IMR-90 (cell line): ENCODE data around the gene SLC6A13.

Source experiments
- CTCF ChIP-seq: conservative IDR thresholded peaks from 2 replicates; pipeline ENCODE4 v1.5.1; 2012; ENCODE audit warnings: mild to moderate bottlenecking, low read depth, low read length, improper control_type of control experiment
- POLR2A ChIP-seq: IDR thresholded peaks from 2 replicates; pipeline ENCODE4 v1.6.1; 2012; ENCODE audit warnings: mild to moderate bottlenecking, low read depth, low read length
- RCOR1 ChIP-seq: IDR thresholded peaks from 2 replicates; pipeline ENCODE4 v1.6.1; 2012; ENCODE audit warnings: mild to moderate bottlenecking, low read length, improper control_type of control experiment; ENCODE audit not compliant: insufficient replicate concordance
- RFX5 ChIP-seq: IDR thresholded peaks from 2 replicates; pipeline ENCODE4 v1.8.0; 2012; ENCODE audit warnings: low read depth, mild to moderate bottlenecking, low read length, moderate library complexity

DNA sequence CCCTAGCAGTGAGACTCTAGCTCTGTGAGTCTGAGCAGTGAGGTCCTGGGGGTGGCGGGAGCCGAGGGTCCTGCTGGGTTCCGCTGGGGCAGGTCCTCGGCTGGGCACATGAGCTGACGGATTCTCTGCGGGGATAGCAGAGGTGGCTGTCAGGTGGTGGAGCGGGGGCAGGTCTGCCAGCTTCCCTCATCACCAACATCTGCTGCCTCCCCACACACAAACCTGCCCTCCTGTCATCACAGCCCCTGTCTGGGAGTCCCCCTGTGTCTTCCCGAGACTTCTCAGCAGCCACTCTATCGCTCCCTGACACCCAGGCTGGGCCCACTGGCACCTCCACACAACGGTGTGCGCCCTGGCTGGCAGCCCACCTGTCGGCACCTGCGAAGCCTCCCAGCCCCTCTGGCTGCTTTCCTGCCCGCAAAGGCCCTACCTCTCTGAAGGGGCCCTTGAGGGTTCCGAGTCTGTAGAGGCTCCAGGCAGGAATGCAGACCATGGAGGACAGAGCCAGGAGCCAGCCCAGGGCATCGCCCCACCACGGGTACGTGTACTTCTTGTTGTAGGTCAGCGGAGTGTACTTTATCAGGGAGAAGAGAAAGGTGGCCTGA, 41.6 kb downstream of the SLC6A13 start:
- TF ChIP-seq CTCF (no peak), POLR2A (no peak), RCOR1 (no peak), RFX5 (no peak)
